Occipital lobe (tissue), 2 donors: ENCODE measurements around the gene ACER2. TPM values are rescaled to one million over a fixed set of nuclear protein-coding genes. Genes with fewer than 3 reads are reported as not detected.

ENCODE experiments used
- DNase-seq: peaks from one replicate; lab custom pipeline; 2025; lab: John Stamatoyannopoulos, UW
- total RNA-seq: library from RNA; depleted of rRNA; stranded (reverse); fragments of >200 nt; gene quantifications from one replicate; pipeline ENCODE4 v1.2.3, GENCODE V29; 2014

ACER2 gene
- total RNA-seq, 1 donor from 2014 or later: 11.4 TPM

GRCh38 chr9:19486803-19487202 is 78.0 kb downstream of the ACER2 start:
- DNase-seq: no peak

GRCh38 chr9:19488721-19489120 is 79.9 kb downstream of the ACER2 start:
- peak; percentile 48 for DNase-seq

- DNase-seq: no peak
Measured at GRCh38 chr9:19490269-19490668, 81.5 kb downstream of the ACER2 start.

- no peak for DNase-seq
Measured at GRCh38 chr9:19490828-19491227, 82.0 kb downstream of the ACER2 start.

GRCh38 chr9:19492775-19493173 is 84.0 kb downstream of the ACER2 start:
- no peak for DNase-seq

GRCh38 chr9:19493174-19493811 is 84.5 kb downstream of the ACER2 start:
- DNase-seq: peak; percentile 79

GRCh38 chr9:19493876-19494275 is 85.1 kb downstream of the ACER2 start:
- DNase-seq: no peak

GRCh38 chr9:19495186-19496028 is 86.6 kb downstream of the ACER2 start:
- no peak for DNase-seq

GRCh38 chr9:19496321-19497050 is 87.7 kb downstream of the ACER2 start:
- DNase-seq: no peak

- no peak for DNase-seq
Measured at GRCh38 chr9:19497276-19497675, 88.5 kb downstream of the ACER2 start.

- no peak for DNase-seq
Measured at GRCh38 chr9:19498015-19498414, 89.2 kb downstream of the ACER2 start.

Other genes with a start within 250 kb of the ACER2 start
- gene DENND4C, start 178.3 kb upstream of the ACER2 start, total RNA-seq: 118 TPM
- gene RPS6, start 28.8 kb upstream of the ACER2 start, total RNA-seq: 1,247 TPM